NT2/D1 (cell line): ENCODE measurements around the gene CDK11A.

Source experiments
- SUZ12 ChIP-seq: IDR thresholded peaks from 2 replicates; pipeline ENCODE4 v1.6.1; 2011; ENCODE audit not compliant: insufficient read length, insufficient read depth; ENCODE audit errors: extremely low read depth
- YY1 ChIP-seq: IDR thresholded peaks from 2 replicates; pipeline ENCODE4 v1.6.1; 2011; ENCODE audit not compliant: insufficient read length, insufficient read depth
- ZNF274 ChIP-seq: IDR thresholded peaks from 2 replicates; pipeline ENCODE4 v1.6.1; 2011; ENCODE audit warnings: mild to moderate bottlenecking, low read depth, low read length

DNA sequence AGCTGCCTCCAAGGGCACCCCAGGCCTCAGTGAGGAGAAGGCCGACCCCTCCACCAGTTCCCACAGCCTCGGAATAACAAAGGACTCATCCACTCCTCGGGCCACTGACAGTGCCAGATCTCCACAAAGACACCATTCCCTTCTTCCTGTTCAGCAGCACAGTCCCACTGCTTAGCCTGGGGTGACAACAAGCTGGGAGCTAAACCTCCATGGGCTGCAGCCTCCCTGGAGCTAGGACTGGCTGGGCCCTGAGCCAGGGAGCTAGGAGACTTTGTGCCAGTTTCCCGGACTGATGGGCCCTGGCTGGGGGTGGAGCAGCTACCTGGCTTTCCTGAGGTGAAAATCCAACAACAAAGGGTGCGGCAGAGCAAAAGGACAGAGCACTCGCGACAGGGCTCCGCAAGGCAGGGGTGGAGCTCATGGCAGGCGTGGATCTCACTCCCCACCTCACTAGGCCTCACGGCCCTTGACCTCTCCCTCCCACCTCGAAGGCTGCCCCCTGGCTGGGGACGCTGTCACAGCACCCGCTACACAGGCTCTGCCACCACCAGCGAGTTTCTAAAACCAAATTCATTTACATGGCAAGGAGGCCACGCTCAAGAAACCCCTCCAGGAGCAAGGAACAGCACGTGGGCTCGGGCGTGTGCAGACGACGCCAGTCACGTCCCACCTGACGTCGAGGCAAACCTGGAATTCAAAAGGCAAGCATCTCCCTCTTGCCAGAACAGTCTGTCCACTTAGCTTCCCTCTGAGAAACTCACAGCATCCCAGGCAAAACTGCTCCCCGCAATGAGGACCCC is 45.4 kb downstream of the CDK11A start:
- TF ChIP-seq SUZ12 (no peak), YY1 (no peak), ZNF274 (no peak)
